ENCODE results near the gene ATG9B. TPM values are rescaled to one million over a fixed set of nuclear protein-coding genes. Genes with fewer than 3 reads are reported as not detected.
A peak's percentile ranks its signal among the peaks of the same experiment; 100 is the strongest.

Gene ATG9B
- total RNA-seq, 2 donors from 2014 or later = 0.22 TPM; not detected in 1

DNA sequence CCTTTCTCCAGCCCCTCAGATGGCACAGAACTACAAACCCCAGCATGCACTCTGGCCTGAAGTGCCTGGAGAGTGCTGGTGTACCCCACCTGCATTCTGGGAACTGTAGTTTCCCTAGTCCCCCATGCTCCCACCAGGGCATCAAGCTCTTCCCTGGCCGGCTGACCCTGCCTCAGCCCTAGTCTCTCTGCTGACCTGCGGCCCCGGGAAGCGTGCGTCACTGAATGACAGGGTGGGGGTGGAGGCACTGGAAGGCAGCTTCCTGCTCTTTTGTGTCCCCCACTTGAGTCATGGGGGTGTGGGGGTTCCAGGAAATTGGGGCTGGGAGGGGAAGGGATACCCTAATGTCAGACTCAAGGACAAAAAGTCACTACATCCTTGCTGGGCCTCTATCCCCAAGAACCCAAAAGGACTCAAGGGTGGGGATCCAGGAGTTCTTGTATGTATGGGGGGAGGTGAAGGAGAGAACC lies 31.4 kb downstream of the ATG9B start:
- ATAC-seq (peak; percentile 55), DNase-seq (no peak)
- intact Hi-C loops (cut with DNase I, micrococcal nuclease) = no loop called here

- ATAC-seq (no peak), DNase-seq (no peak)
- intact Hi-C loops (cut with DNase I, micrococcal nuclease) = no loop called here
Measured at GRCh38 chr7:150992051-150992640, 32.1 kb downstream of the ATG9B start.

- ATAC-seq (no peak), DNase-seq (no peak)
- intact Hi-C loops (cut with DNase I, micrococcal nuclease) = no loop called here
Measured at GRCh38 chr7:150990416-150991186, 33.7 kb downstream of the ATG9B start, which contains the start of gene NOS3. Gene NOS3 (plus strand): TSS chr7:150991017. CDS start chr7:150993804, 2,787 bp downstream.

GRCh38 chr7:150989456-150989855 lies 34.8 kb downstream of the ATG9B start:
- ATAC-seq (no peak), DNase-seq (no peak)
- intact Hi-C loops (cut with DNase I, micrococcal nuclease) = loop anchor here (10.0 kb wide), 2 partner anchors 95 to 205 kb away; no protein-coding TSS in a partner anchor

- DNase-seq (peak in 1 of 2 donors; percentile 64), ATAC-seq (peak; percentile 58)
- intact Hi-C loops (cut with DNase I, micrococcal nuclease) = loop anchor here (10.0 kb wide), 2 partner anchors 94 to 204 kb away; no protein-coding TSS in a partner anchor
Measured at GRCh38 chr7:150988230-150989226, 35.8 kb downstream of the ATG9B start.

- intact Hi-C loops (cut with DNase I, micrococcal nuclease) = loop anchor here (2.0 to 10.0 kb wide), 3 partner anchors 88 to 202 kb away; no protein-coding TSS in a partner anchor
- DNase-seq (no peak), ATAC-seq (no peak)
Measured at GRCh38 chr7:150986556-150986955, 37.7 kb downstream of the ATG9B start.

DNA sequence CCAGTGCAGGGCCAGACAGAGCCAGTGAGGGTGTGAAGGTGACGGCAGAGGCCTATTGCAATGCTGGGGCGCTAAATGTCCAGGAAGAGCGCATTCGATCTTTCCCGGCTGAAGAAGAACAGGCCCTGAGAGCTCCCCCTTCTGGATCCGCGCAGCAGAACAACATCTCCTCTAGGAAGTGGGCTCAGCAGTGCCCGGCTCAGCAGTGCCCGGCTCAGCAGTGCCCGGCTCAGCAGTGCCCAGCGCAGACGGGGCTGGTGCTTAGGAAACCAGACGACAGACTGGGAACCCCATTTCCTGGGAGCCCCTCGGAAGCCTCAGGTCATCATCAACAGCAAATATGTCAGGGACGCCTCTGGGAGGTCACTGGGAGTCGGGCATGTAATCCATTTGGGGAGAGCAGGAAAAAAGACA lies 38.2 kb downstream of the ATG9B start:
- ATAC-seq = peak; percentile 75
- intact Hi-C loops (cut with DNase I, micrococcal nuclease) = loop anchor here (2.0 to 10.0 kb wide), 3 partner anchors 87 to 201 kb away; no protein-coding TSS in a partner anchor
- DNase-seq = peak; percentile 58 to 77

DNA sequence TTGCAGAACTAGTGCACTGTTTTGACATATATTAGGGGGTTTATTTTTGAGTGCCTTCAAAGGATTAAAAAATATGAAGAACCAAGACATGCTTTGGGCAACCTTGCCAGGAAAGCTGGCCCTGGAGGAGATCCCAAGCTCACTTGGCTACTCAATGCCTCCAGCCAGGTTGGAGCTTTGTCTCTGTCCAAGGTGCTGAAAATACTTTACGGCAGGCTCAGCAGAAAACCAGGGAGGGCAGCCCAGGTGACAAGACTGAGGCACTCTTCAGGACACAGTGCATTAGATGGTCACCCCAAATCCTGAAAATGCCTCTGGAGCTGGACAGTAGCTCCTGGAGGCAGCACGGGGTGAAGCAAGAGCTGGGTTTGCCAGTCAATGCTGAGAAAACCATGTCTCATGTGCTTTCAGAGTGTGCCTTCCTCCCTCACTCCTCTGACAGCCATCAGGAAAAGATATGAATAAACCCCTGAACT lies 40.4 kb downstream of the ATG9B start:
- intact Hi-C loops (cut with DNase I, micrococcal nuclease) = loop anchor here (10.0 kb wide), 2 partner anchors 89 to 199 kb away; no protein-coding TSS in a partner anchor
- peak in 1 of 2 donors; percentile 32 for DNase-seq
- peak; percentile 31 for ATAC-seq

- intact Hi-C loops (cut with DNase I, micrococcal nuclease) = loop anchor here (10.0 kb wide), 2 partner anchors 88 to 198 kb away; no protein-coding TSS in a partner anchor
- no peak for DNase-seq
- no peak for ATAC-seq
Measured at GRCh38 chr7:150982351-150982750, 41.9 kb downstream of the ATG9B start.

- intact Hi-C loops (cut with DNase I, micrococcal nuclease) = loop anchor here (10.0 kb wide), 2 partner anchors 87 to 197 kb away; no protein-coding TSS in a partner anchor
- no peak for ATAC-seq
- no peak for DNase-seq
Measured at GRCh38 chr7:150981644-150982043, 42.6 kb downstream of the ATG9B start.

DNA sequence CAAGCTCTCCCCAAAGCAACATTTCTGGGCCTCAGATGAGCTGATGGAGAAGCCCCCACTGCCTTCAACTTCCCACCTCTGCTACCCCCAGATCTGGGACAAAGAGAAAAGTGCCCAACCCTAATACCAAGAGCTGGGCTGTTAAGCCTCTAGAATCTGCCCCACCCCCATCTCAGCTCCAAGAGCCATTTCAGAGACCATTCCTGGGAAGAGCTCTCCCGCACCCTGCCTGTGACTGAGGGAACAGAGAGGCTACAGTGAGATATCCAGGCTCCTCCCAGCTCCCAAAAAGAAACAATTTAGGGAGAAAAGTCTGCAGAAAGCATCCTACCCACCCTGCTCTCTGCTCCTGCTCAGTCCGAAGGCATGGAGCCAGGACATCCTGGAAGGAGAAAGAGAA lies 43.6 kb downstream of the ATG9B start:
- intact Hi-C loops (cut with DNase I, micrococcal nuclease) = loop anchor here (10.0 kb wide), 2 partner anchors 86 to 196 kb away; no protein-coding TSS in a partner anchor
- ATAC-seq = no peak
- DNase-seq = no peak

DNA sequence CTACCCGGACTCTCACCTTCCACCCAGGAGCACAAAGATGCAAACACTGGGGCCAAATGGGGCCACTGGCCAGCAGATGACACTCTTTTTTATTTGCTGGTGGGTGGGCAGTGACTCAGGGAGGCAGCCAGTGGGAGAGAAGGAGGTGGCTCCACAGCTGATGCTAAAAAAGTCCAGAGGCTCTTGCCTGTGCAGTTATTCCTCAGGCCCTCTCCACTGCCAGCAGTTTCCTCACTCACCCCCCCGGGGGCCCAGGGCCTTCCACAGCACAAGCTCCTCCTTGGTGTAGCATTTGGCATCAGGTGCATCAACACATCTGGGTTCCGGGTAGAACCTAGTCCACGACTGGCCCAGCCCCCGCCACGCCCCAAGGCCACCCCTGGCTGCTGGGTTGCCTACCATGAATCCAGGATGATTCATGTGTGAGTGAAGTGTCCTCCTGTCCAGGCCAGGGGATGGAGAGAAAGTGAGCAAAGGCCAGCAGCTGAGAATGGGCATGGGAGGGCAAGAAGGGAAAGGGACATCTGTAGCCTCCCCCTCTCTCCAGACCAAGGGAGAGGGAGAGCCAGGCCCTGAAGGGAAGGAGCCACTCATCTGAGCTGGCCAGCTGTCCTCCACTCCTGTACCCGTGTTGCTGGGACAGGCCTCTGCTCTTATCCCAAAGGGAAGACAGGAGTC lies 44.4 kb downstream of the ATG9B start:
- intact Hi-C loops (cut with DNase I, micrococcal nuclease) = loop anchor here (10.0 kb wide), 2 partner anchors 85 to 195 kb away; no protein-coding TSS in a partner anchor
- peak; percentile 34 to 74 for DNase-seq
- ATAC-seq = peak; percentile 15

GRCh38 chr7:150978126-150978789 lies 46.0 kb downstream of the ATG9B start, which contains the start of gene KCNH2:
Gene KCNH2 (minus strand): TSS chr7:150978321. CDS start chr7:150977913, 408 bp downstream.
- ATAC-seq (no peak), DNase-seq (peak; percentile 48 to 66)
- intact Hi-C loops (cut with DNase I, micrococcal nuclease) = no loop called here

DNA sequence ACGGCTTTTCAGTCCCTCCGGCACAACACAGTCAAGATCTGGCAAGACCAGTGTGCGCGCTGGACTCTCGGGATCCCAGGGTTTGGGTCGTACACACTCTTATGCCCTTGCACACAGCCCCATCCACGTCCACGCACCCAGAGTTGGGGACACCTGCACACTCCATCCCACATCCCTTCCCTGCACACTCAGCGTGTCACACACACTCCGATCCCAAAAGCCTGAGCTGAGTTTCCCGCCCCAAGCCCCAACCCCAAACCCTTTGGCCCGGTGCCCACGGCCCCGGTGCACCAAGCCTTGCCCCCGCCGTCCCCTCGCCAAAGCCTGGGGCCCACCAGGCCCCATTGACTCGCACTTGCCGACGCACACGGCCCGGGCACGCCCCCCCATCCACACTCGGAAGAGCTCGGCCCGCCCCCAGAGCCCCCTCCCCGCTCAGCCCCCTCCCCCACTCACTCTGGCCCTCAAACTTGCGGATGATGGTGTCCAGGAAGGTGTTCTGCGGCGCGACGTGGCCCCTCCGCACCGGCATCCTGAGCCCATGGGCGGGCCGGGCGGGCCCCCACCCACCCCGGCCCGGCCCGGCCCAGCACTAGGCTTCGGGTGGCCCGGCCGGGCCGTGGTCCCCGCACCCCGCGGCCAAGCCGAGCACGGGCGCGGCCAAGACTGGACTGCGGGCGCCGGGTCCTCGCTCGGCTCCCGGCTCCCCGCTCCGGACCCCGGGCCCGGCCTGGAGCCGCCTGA lies 46.7 kb downstream of the ATG9B start:
- intact Hi-C loops (cut with DNase I, micrococcal nuclease) = no loop called here
- DNase-seq (no peak), ATAC-seq (no peak)

DNA sequence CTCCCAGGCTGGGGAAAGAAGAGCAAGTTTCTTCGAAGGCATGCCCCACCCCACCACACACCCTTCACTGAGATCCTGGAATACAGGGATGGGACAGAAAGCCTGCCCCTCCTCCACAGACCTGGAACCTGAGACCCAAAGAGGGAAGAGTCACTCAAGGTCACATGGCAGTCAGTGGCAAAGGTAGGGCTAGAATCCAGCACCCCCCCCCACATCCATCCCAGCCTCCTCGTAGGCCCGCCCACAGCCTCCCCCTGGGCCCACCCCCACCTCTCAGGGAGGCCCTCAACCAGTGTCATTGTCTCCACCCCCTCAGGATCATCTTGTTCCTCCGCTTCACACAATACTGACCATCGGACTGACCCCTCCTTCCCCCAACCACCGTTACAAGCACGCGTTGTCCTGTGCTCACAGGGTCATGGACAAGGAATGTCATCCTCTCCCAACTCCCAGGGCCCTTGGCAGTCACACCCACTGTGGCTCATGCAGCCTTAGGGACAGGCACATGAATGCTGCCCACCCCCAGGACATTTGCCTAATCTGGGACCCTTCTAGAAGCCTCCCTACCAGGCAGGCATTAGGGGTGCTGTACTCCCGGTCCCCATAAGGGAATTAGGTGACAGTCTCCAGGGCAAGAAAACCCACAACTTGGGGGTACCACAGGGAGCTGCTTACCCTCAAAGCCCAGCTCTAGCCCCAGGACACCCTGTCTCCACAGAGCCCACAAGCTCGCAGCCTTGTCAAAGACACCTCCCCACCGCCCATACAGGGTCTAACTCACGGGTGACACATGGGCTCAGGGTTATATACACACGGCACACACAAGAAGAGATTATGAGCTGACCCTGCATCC lies 47.5 kb downstream of the ATG9B start:
- ATAC-seq (no peak), DNase-seq (peak in 1 of 2 donors; percentile 61)
- intact Hi-C loops (cut with DNase I, micrococcal nuclease) = no loop called here

Measured in left colon (tissue), 2 donors.